Omental fat pad (tissue), 4 donors: ENCODE data around the gene RYR2. TPM values are rescaled to one million over a fixed set of nuclear protein-coding genes. Genes with fewer than 3 reads are reported as not detected.

Experiments
- ATAC-seq: fragments of 150-250 bp; one replicate; pipeline ENCODE4 v1.9.1; 2016; ENCODE audit warnings: mild to moderate bottlenecking, moderate library complexity; ENCODE audit not compliant: low FRiP score
- DNase-seq: peaks from one replicate; pipeline ENCODE4 v3.0.0-alpha.2; 2019; ENCODE audit warnings: low spot score
- CTCF ChIP-seq, 3 donors: fragments of 450-650 bp; IDR thresholded peaks; one replicate each; pipeline ENCODE4 v1.5.1; 2016 to 2017; ENCODE audit warnings: antibody characterized with exemption in 3 of 3, mild to moderate bottlenecking in 3 of 3, moderate library complexity in 2 of 3
- total RNA-seq, 4 donors: library from RNA; depleted of rRNA; stranded (reverse); fragments of >200 nt; gene quantifications; one replicate each; pipeline ENCODE4 v1.1.0, GENCODE V29; 2016

Gene RYR2
- total RNA-seq, 4 donors from 2014 or later, result 0.19 to 2.4 (median 1.2) TPM

GRCh38 chr1:237048803-237049202 is 6.8 kb downstream of the RYR2 start:
- no peak for TF ChIP-seq CTCF (IDR thresholded peaks at IDR 0.05)
- DNase-seq (no peak), ATAC-seq (no peak)

GRCh38 chr1:237050185-237050584 is 8.2 kb downstream of the RYR2 start:
- DNase-seq, result no peak
- ATAC-seq, result no peak
- no peak for TF ChIP-seq CTCF (IDR thresholded peaks at IDR 0.05)

GRCh38 chr1:237050915-237051314 is 8.9 kb downstream of the RYR2 start:
- no peak for DNase-seq
- TF ChIP-seq CTCF (IDR thresholded peaks at IDR 0.05), result no peak
- ATAC-seq, result no peak

GRCh38 chr1:237054313-237054712 is 12.3 kb downstream of the RYR2 start:
- DNase-seq, result no peak
- TF ChIP-seq CTCF (IDR thresholded peaks at IDR 0.05), result no peak

GRCh38 chr1:237058470-237058869 is 16.5 kb downstream of the RYR2 start:
- no peak for TF ChIP-seq CTCF (IDR thresholded peaks at IDR 0.05)
- ATAC-seq (no peak), DNase-seq (no peak)

More at GRCh38 chr1:237054313-237054712, 12.3 kb downstream of the RYR2 start:
- no peak for ATAC-seq

- DNase-seq (no peak), ATAC-seq (no peak)
- no peak for TF ChIP-seq CTCF (IDR thresholded peaks at IDR 0.05)
Measured at GRCh38 chr1:237059244-237059643, 17.3 kb downstream of the RYR2 start.

GRCh38 chr1:237062976-237063375 is 21.0 kb downstream of the RYR2 start:
- ATAC-seq (no peak), DNase-seq (no peak)
- no peak for TF ChIP-seq CTCF (IDR thresholded peaks at IDR 0.05)
